LNCAP (cell line): ENCODE data around the gene TUBGCP2.

Source experiments
- CTCF ChIP-seq: fragments of 450-650 bp; IDR thresholded peaks from 2 replicates; pipeline ENCODE4 v1.5.1; 2017; ENCODE audit warnings: mild to moderate bottlenecking

TUBGCP2 gene

GRCh38 chr10:133353988-133354605 is 45.4 kb upstream of the TUBGCP2 start:
- TF ChIP-seq CTCF = no peak

GRCh38 chr10:133353202-133353959 is 44.7 kb upstream of the TUBGCP2 start:
- TF ChIP-seq CTCF = no peak

GRCh38 chr10:133351408-133352318 is 43.0 kb upstream of the TUBGCP2 start:
- TF ChIP-seq CTCF = no peak

- TF ChIP-seq CTCF = no peak
Observed at GRCh38 chr10:133350950-133351329, 42.3 kb upstream of the TUBGCP2 start.

GRCh38 chr10:133350283-133350949 is 41.7 kb upstream of the TUBGCP2 start:
- TF ChIP-seq CTCF = no peak

GRCh38 chr10:133349577-133350011 is 40.9 kb upstream of the TUBGCP2 start:
- TF ChIP-seq CTCF = no peak

GRCh38 chr10:133349160-133349568 is 40.5 kb upstream of the TUBGCP2 start:
- TF ChIP-seq CTCF = no peak
